GM21825 (cell line): Measurements from ENCODE around the gene SPECC1L.

ENCODE experiments used
- ATAC-seq: cut with Tn5 transposase; IDR thresholded peaks from one replicate; pipeline ENCODE4 v1.9.1; 2021; ENCODE audit warnings: mild to moderate bottlenecking, moderate library complexity; ENCODE audit not compliant: unreplicated experiment

The SPECC1L gene

DNA sequence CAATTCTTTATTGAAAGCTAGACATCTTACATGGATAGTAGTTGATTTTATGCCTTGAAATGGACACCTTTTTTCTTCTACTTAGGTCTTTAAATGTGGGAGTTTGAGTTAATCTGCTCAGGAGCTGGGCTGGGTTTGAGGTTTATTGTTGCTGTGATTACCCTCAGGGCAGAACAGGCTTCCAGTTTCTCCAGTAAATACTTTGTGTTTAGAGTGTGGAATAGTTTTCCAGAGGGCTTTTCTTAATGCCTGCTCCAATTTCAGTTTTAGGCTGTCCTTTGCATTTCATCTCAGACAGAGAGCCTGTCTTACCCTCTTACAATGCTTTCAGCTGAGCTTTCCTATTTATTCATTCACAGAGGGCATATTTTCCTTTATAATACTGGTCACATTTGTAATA is 86.9 kb downstream of the SPECC1L start:
- no peak for ATAC-seq

- no peak for ATAC-seq
Observed at GRCh38 chr22:24358105-24358836, 87.6 kb downstream of the SPECC1L start.

DNA sequence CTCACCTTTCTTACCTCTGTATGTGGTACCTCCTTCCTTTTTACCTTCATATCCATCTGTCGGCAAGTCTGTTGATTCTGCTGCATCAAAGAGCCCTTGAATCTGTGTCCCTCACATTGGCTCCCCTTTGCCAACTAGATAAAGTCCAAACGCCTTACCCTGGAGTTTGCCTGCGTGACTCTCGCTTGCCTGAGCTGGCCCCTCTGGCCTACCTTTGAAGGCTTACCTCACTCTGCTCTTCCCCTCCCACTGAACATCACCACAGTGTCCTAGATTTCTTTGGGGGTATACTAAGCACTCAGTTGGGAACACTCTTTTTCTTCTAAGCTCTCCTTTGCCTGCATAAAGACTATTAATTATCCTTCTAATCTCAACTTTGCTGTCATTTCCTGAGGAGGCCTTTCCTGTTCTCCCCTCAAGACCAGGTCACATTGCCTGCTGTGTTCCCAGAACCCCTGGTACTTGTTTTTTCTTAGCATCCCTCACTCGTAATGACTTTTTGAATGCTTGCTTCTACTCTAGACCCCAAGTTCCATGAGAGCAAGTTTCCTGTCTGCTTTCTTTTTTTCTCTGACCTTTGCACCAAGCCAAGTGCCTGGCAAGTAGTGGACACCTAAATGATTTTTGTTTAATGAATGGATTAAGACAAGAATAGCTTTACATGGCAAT is 89.0 kb downstream of the SPECC1L start:
- ATAC-seq = no peak

- ATAC-seq = no peak
Observed at GRCh38 chr22:24361976-24362646, 91.5 kb downstream of the SPECC1L start.

GRCh38 chr22:24363243-24363642 is 92.6 kb downstream of the SPECC1L start:
- no peak for ATAC-seq

- ATAC-seq = no peak
Observed at GRCh38 chr22:24366701-24367100, 96.1 kb downstream of the SPECC1L start.

DNA sequence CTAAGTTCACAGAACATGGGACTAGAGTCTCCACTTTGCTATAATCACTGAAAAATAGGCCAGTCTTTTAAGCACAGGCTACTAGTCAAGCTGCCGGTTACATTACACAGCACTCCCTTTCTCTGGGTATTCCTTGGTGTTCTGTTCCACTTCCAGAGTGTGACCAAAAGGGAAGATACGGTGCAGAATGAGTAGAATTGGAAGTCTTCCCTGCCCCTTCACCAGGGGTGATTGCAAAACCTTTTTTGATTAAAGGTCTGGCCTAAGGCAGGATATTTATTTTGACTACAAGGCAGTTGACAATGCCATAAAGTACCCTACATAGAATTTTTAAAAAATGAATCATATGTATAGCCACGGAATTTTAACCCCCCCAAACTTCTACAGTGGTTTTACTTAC is 97.2 kb downstream of the SPECC1L start:
- ATAC-seq = no peak

- ATAC-seq = no peak
Observed at GRCh38 chr22:24370401-24370800, 99.8 kb downstream of the SPECC1L start.

DNA sequence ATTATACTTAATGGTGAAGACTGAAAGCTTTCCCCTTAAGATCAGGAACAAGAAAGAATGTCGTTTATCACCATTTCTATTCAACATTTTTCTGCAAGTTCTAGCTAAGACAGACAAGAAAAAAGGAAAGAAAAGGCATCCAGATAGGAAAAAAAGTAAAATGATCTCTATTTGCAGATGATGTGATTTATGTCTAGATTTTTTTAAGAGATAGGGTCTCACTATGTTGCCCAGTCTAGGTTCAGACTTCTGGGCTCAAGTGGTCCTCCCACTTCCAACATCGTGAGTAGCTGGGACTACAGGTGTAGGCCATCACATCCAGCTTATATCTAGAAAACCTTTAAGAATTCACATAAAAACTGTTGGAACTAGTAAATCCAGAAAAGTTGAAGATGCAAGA is 105.4 kb downstream of the SPECC1L start:
- no peak for ATAC-seq

DNA sequence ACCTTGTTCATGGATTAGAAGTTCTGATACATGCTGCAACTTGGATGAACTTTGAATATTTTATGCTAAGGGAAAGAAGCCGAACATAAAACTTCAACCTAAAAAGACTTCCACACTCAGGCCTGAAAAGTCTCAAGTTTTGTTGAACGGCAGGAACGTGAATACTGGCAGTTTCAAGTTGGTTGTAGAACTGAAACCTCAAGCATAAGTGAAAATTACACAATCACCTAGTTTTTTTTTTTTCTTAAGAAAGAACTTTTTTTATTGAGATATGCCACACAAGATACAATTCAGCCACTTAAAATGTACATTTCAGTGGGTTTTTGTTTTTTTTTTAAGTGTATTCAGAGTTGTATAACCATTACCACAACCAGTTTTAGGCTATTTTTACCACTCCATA is 106.0 kb downstream of the SPECC1L start:
- ATAC-seq = no peak

GRCh38 chr22:24379536-24379935 is 108.9 kb downstream of the SPECC1L start:
- ATAC-seq = no peak

GRCh38 chr22:24380220-24380904 is 109.7 kb downstream of the SPECC1L start:
- ATAC-seq = no peak

DNA sequence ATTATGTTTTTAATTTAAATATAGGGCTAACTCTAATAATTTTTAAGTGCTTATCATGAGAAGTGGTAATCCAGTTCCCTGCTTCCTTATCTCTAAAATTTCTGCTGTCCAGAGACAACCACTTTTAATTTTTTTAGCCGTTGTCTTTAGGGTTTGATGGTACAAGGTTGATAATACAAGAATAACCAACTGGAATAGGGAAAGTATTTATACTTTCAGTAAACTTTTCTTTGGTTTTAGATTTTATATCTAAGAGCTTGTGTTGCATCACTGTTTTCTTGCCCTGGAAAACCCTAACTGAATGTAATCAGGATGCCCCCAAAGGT is 110.2 kb downstream of the SPECC1L start:
- ATAC-seq = no peak

- no peak for ATAC-seq
Observed at GRCh38 chr22:24383061-24383460, 112.4 kb downstream of the SPECC1L start.

DNA sequence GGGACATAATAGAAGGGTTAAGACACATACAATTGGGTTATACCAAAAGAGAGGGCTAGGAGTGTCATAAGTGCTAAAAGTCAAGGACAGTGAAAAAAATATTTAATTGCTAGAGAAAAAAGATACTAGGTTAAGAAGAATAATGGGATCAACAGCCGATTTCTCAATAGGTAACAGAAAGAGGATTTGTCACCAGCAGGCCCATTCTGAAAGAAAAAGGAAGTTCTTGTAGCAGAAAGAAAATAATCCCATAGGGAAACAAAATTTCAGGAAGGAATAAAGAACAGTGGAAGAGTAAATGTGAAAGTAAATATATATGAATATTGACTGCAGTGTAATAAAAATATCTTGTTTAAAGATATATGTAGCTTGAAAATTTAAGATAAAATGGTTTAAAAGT is 113.5 kb downstream of the SPECC1L start:
- ATAC-seq = no peak

DNA sequence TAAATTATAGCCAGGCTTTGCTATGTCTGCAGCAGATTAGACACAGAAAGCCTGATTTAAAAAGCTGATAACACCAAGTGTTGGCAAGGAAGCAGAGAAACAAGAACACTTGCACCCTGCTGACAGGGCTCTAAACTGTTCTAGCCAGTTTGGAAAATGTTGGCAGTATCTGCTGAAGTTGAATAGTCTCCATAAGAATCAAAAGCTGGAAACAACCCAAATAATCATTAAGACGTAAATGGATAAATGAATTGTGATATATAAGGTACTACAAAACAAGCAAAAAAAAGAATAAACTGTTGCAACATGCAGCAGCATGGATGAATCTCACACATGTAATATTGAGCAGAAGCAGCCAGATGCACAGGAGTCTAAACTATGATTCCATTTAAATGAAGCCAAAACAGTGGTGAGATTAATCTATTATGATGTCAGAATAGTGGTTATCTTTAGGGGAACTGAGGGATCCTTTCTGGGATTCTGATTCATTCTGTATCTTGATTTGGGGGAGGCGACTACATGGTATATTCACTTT is 116.4 kb downstream of the SPECC1L start:
- ATAC-seq = no peak

- no peak for ATAC-seq
Observed at GRCh38 chr22:24389680-24390079, 119.0 kb downstream of the SPECC1L start.

DNA sequence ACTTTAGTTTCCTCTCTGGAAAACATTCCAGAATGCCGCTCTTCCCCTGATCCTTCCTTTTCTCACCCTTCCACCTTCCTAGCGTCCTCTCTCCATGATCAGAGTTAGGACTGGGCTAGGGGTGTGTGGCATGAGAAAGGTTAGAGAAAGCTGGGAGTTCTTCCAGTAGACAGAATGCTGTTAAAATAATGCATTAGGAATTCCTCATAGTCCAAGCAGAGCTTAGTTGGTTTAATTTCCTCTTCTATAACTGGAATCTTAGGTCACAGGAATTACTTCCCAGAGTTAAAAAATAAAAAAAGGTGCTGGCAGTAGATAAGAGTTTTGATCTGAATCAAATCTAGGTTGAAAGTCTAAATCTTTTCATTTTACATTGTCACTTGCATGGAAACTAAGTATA is 119.5 kb downstream of the SPECC1L start:
- ATAC-seq = no peak

GRCh38 chr22:24390576-24390975 is 119.9 kb downstream of the SPECC1L start:
- ATAC-seq = no peak

- no peak for ATAC-seq
Observed at GRCh38 chr22:24391836-24392217, 121.2 kb downstream of the SPECC1L start.

DNA sequence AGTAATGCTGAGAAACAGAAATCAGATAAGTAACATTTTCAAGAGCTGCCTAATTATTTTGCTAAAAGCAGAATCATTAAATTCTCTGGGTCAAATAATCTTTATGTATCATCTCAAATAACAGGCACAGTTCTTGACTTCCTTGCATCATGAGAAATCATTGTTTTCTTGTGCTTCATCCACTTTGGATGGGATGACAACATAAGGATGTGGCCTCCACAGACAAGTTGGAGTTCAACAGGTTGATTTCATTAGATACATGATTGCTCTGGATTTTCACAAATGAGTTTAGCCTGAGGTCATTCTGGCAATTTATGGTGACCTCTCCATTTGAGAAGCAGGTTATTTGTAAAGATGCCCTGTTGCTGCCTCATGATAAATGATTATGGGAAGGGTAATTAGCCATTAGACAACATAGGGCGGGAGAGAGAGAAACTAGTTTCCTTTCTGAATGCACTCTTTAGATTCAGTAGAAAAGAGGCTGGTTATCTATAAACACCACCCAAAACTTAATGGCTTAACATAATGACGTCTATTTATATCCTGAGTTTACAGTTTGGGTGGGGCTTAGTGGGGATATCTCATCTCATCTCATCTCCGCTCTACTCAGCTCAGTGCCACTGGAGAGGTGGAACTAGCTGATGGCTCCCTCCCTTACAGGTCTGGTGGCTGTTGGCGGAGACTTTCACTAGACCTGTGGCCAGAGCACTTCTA is 121.7 kb downstream of the SPECC1L start:
- no peak for ATAC-seq
